GM18526 (cell line): Measurements from ENCODE around the gene TSHZ2.

Experiments
- POLR2A ChIP-seq: IDR thresholded peaks from 3 replicates; pipeline ENCODE4 v1.6.1; 2011; ENCODE audit not compliant: insufficient read length; ENCODE audit errors: extremely low read depth

TSHZ2 gene

DNA sequence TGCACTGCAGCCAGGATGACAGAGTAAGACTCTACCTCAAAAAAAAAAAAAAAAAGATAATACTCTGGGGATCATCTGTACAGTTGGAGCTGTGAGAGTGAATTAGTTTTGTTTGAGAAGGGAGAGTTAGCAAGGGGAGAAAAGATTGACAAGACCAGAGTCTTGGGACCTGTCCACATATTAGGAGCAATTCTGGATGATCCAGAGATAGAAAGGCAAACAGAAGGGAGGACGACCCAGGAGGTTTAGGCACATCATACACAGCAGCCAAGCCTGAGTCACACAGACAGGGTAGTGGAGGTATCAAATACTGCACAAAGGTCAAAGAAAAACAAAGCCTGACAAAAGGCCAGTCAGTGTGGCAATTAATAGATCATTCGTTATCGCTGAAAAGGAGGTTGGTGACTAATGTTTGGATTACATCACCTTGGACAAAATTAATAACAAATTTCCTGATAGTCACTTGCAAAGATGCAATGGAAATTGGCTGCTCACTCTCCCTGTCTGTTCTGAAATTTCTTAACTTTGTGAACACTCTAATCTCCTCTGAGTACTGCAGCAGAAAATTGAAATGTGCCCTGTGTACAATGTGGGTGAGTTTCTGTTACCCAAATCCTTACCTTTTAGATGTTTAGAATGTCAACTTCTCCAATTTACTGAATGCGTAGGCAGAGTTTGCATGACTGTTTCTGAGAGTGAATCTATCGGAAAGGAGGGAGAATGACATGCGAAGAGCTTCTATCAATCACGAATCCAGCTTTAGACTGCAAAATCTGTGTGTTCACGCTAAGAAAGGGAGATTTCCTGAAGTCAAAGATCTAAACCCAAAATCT lies 105.4 kb downstream of the TSHZ2 start:
- TF ChIP-seq POLR2A: no peak

DNA sequence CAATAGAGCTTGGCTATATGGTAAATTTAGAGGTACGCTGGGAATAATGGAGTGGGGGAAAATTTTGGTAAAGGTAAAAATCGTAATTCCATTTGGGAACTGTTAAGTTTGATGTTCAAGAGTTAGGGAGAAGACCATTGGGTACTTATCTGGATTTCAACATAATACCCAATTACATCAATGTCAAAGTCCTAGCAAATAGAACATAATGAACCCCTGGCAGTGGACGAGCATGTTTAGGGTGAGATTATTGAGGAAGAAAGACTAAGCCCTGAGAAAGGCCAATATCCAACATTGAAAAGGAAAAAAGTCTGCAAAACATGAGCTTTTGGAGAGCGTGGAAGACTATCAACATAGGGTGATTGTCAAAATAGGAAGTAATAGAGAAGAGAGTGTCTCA lies 106.6 kb downstream of the TSHZ2 start:
- TF ChIP-seq POLR2A: no peak

DNA sequence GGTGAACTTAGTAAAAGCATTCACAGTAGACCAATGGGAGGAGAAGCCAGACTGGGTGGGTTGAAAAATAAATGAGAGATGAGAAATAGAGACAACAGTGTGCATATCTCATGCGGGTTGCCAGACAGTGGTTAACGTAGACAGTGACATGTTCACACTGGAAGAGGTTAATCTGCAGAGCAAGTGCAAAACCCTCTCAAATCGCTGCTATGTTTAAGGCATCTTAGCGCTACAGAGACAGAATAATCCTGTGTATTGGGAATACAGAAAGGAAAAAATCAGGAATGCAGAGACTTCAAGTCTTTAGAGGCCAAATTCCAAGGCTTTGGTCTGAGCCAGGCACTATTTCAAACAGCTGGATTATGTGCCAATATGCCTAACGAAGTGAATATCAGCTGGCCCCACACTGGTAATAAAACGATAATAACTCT lies 107.1 kb downstream of the TSHZ2 start:
- TF ChIP-seq POLR2A: no peak

GRCh38 chr20:53079828-53080686 lies 107.9 kb downstream of the TSHZ2 start:
- TF ChIP-seq POLR2A: no peak

GRCh38 chr20:53080687-53080962 lies 108.5 kb downstream of the TSHZ2 start:
- TF ChIP-seq POLR2A: no peak

- TF ChIP-seq POLR2A: no peak
Observed at GRCh38 chr20:53080969-53081871, 109.1 kb downstream of the TSHZ2 start.

GRCh38 chr20:53081916-53082863 lies 110.0 kb downstream of the TSHZ2 start:
- TF ChIP-seq POLR2A: no peak

DNA sequence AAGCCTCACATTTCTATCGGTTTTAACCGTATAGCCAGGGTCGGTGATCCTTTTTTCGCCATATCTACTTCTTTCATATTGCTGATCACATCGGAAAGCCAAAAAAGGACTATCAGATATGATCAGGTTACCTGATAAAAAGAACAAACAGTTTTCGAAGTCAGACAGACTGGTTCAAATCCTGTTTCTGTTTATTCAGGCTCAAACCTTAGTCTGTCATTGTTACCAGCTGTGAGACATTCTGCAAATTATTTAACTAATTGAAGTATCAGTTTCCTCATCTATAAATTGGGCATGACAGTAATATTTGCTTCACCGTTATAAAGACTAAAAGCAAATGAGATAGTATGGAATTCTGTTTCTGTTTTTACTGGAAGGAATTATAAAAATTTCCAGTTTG lies 111.3 kb downstream of the TSHZ2 start:
- TF ChIP-seq POLR2A: no peak

DNA sequence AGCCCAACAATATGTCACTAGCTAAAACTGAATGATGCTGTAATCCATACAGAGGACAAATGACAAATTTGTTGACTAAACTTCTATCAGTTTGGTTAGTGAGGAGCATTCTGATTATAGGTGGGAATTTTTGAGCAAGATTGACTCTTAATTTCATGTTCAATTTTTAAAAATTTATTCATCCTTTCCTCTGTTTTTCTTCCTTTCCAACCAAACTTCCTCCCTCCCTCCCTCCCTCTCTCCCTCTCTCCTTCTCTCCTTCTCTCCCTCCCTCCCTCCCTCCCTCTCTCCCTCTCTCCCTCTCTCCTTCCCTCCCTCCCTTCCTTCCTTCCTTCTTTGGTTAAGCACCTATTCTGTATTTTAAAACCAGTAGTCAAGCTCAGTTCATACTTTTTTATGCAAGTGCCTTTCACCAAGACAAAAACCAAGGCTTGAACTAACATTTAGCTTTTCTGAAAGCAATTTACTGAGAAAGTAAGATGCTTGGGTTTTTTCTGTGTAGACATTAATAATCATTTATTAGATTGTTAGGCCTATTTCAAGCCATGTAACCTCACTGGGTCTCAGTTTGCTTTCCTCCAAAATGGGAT lies 112.3 kb downstream of the TSHZ2 start:
- no peak for TF ChIP-seq POLR2A

- TF ChIP-seq POLR2A: no peak
Observed at GRCh38 chr20:53085720-53086119, 113.6 kb downstream of the TSHZ2 start.

DNA sequence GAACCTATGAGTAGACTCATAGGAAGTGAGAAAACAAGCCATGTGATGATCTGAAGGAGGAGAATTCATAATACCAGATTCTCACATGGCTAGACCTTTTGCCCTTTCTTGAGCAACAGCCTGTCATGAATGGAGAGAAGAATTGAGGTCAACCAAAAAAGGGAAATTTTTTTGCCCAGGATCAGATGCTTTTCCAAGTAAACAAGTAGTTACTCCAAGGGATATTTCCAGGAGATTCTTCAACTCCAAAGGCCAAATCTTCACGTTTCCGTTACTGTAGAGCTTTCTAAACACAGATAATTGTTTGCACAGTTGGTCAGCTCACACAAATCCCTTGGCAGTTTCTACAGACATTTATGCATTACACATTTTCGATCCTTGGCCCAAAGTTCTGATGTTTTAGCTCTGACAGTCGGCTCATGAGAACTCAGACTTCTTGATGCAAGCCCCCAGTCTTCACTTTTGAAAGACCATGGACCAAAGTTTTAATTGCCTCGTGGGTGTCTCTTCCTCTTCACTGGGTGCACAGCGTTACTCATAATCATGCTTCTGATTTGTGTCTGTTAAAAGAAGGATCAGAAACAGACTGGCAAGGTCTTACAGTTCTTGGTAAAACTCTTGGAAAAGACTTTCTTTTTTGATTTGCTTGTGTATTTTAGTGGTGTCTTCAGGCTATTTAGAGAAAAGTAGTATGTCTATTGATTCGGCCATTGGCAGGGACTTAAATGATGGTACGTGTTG lies 115.0 kb downstream of the TSHZ2 start:
- no peak for TF ChIP-seq POLR2A

- TF ChIP-seq POLR2A: no peak
Observed at GRCh38 chr20:53088786-53089185, 116.6 kb downstream of the TSHZ2 start.

GRCh38 chr20:53091789-53092188 lies 119.6 kb downstream of the TSHZ2 start:
- TF ChIP-seq POLR2A: no peak
